EL (cell line): Measurements from ENCODE around the gene ARHGEF3.
"Not testable (repeated sequence)": the region's sequence is repeated elsewhere in the genome, so short reads cannot be mapped to it uniquely, and the experiment has no call there.

Experiments used
- DNase-seq: peaks from one replicate; pipeline ENCODE4 v3.0.0-alpha.2; 2016

ARHGEF3 gene

DNA sequence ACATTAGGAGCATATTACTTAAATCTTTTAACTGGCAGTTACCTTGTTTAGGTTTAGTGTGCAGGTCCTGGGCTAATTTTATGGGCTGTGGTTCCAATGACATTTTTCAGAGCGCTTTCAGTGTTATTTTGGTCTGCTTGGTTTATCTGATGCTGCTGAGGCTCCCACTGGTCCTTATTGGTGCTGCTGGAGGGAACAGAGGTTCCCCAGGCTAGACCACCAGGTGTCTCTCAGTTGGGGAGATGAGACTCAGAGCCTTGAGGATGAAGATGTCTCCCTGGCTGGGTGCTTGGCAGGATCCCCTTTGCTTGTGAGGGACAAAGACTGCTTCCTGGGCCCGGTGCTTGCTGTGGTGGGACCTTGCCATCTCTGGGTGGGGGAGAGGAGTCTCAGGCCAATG, 90.4 kb downstream of the ARHGEF3 start:
- no peak for DNase-seq

DNA sequence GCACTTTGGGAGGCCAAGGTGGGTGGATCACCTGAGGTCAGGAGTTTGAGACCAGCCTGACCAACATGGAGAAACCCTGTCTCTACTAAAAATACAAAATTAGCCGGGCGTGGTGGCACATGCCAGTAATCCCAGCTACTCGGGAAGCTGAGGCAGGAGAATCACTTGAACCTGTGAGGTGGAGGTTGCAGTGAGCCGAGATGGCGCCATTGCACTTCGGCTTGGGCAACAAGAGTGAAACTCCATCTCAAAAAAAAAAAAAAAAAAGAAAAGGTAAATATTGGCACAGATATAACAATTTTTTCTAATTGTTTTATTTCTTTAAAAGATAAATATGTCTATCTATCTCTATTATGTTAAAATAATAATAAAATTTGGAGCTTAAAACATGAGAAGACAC, 94.3 kb downstream of the ARHGEF3 start:
- not testable (repeated sequence) for DNase-seq

DNA sequence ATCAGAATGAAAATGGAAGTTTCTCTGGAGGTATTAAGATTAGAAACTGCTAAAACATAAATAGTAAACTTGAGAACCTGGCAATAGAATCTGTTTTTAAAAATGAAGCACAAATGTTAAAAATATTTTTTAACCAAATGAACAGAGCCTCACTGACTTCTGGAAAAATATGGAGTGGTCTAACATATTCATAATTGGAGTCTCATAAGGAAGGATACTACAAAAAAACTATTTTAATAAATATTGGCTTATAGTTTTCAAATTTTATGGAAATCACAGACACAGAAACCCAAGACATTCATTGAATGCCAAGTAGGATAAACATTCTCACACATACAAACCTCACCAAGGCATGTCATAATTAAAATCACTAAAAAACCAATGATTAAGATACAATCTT, 95.1 kb downstream of the ARHGEF3 start:
- DNase-seq, result no peak

- no peak for DNase-seq
Observed at GRCh38 chr3:56704706-56705105, 97.0 kb downstream of the ARHGEF3 start.

DNA sequence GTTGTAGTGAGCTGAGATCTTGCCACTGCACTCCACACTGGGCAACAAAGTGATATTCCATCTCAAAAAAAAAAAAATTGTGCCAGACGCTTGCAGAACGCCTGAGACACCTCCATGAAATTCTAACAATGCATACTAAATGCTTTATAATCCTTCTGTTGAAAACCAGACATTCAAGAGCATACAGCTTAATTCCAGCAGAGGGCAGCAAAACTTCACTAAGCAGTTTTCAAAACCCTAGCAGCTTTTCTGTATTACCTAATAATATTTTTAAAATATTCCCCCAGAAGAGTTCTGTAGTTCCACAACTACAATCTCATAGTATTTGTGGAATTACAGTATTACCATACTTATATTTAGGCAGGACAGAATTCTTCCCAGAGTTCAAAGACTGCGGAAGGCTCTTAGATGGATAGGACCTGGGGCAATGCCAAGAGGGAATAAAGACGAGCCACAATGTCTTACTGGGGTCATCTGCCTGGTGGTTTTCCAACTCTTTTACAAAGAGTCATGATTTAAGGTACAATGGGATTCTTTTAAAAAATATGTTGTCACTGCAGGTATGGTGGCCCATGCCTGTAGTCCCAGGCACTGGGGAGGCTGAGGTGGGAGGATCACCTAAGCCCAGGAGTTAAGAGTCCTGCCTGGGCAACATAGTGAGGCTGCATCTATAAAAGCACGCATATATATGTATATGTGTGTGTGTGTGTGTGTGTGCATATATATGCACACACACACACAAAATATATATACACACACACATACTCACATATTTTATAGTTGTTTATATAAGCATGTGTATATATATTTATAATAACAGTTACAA, 99.0 kb downstream of the ARHGEF3 start:
- peak; percentile 67 for DNase-seq

DNA sequence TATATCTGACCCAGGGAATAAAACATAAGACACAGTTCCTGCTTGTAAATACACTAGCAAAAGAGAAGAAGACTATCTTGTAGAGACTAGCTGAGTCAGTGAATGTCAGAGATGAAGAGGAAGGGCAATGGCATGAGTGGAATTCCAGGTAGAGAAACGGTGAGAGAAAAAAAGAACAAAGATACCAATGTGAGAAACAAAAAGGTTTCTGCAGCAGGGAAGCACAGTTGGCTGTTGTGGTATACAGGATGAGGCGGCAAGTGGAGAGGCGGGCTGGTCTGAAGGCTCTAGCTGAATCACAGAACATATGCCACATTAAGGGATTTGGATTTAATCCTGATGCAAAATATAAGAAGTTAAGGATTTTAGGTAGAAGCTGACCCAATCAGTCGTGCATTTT, 101.6 kb downstream of the ARHGEF3 start:
- no peak for DNase-seq

DNA sequence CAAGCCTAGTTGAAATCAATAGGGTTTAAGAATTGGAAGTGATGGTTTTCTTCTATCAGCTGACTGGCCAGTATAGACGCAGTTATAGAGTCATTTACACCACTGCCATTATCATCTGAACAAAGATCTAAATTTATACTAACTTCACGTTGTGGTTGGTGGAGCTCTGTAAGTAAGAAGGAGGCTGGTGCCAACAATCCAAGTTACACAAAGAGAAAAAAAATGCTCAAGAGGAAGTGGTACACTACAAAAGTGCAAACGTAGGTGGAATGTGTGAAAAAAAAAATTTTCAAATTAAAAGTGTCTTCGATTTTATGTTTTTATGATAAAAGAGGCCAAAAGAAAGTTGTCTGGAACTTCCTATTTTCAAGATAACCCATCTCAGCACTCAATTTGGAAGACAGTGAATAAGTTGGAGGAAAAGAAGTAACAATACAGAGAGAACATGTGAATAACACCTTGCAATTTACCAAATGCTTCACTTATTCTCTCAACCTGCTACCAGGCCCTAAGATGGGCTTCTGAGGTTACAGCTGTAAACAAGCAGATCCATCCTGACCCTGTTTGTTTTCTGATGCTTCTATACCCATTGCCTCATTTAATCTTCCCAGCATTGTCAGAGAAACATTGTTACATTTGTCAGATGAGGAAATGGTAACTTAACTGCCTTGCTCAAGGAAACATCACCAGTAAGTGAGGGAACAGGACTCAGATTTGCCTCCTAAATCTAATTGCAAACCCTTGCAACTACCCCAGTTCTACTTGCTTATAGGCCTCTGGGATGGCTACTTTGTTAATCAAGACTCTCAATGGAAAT, 106.7 kb downstream of the ARHGEF3 start:
- DNase-seq, result no peak

DNA sequence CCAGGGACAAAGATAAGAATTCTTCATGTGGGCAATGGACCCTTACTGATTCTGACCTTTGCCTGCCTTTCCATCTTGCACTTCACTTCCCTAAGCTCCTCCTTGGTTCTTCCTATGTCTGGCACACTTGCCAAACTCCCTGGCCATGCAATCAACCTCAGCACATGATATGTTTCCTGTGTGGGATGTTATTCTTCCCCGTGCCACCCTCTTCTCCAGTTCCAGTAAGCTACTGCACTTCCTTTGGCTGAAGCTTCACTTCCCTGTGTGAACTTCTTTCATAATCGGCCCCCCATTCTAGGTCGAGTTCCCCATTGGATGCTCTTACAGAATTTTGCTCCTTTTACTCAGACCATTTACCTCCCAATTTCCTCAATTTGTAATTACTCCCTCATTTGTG, 108.0 kb downstream of the ARHGEF3 start:
- no peak for DNase-seq

GRCh38 chr3:56692520-56693433, 109.0 kb downstream of the ARHGEF3 start:
- DNase-seq, result not testable (repeated sequence)

DNA sequence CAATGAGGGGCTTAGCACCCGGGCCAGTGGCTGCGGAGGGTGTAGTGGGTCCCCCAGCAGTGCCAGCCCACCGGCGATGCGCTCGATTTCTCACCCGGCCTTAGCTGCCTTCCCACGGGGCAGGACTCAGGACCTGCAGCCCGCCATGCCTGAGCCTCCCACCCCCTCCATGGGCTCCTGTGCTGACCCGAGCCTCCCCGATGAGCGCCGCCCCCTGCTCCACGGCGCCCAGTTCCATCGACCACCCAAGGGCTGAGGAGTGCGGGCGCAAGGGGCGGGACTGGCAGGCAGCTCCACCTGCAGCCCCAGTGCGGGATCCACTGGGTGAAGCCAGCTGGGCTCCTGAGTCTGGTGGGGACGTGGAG, 109.8 kb downstream of the ARHGEF3 start:
- DNase-seq, result not testable (repeated sequence)

DNA sequence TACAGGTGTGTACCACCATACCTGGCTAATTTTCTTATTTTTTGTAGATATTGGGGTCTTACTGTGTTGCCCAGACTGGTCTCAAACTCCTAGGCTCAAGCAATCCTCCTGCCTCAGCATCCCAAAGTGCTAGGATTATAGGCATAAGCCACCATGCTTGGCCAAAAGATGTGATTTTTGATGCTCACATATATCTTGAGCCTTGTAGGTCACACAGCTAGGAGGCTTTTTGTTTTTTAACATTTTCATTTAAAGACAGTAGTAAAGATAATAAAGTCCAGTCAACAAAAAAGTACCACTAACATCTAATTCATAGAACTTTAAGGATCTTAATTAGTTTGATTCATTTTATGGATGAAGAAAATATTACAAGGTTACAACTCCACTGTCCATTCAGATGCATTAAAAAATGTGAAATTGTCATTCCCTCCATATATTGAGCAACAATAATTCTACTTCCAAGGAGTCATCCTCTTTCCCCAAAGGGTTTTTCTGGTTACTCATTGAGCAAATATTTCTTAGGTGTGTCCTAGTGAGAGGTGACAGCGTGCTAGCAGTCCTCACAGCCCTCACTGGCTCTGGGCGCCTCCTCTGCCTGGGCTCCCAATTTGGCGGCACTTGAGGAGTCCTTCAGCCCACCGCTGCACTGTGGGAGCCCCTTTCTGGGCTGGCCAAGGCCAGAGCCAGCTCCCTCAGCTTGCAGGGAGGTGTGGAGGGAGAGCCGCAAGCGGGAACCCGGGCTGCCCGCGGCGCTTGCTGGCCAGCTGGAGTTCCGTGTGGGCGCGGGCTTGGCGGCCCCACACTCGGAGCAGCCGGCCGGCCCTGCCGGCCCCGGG, 110.4 kb downstream of the ARHGEF3 start:
- DNase-seq, result peak; percentile 21

DNA sequence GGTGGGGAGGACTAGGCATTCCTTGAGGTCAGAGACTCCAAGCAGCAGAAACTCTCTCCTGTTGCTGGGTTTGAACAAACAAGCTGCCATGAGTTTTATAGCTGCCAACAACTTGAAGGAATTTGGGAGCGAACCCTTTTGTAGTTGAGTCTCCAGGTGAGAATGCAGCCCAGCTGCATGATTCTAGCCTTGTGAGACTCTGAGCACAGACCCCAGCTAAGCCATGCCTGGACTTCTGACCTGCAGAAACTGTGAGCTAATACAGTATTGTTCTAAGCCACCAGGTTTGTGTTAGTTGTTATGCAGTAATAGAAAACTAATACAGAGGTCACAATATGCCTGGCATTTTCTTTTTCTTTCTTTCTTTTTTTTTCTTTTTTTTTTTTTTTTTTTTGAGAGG, 112.4 kb downstream of the ARHGEF3 start:
- DNase-seq, result no peak

DNA sequence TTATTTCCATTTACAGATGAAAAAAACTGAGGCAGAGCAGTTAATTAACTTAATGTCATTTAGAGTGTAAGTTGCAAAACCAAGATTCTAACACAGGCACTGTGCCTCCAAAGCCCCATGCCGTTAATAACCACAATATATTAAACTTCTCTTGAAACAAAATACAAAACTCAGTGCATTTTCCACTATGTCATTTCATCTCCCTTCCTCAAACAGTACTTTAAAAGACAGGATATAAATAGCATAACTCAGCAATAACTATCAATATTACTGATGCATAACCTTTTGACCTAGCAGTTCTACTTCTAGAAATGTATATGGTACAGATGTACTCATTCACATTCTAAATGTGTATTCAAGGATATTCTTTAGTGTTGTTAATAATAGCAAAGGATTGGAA, 113.6 kb downstream of the ARHGEF3 start:
- no peak for DNase-seq

- DNase-seq, result no peak
Observed at GRCh38 chr3:56684029-56684428, 117.7 kb downstream of the ARHGEF3 start.

DNA sequence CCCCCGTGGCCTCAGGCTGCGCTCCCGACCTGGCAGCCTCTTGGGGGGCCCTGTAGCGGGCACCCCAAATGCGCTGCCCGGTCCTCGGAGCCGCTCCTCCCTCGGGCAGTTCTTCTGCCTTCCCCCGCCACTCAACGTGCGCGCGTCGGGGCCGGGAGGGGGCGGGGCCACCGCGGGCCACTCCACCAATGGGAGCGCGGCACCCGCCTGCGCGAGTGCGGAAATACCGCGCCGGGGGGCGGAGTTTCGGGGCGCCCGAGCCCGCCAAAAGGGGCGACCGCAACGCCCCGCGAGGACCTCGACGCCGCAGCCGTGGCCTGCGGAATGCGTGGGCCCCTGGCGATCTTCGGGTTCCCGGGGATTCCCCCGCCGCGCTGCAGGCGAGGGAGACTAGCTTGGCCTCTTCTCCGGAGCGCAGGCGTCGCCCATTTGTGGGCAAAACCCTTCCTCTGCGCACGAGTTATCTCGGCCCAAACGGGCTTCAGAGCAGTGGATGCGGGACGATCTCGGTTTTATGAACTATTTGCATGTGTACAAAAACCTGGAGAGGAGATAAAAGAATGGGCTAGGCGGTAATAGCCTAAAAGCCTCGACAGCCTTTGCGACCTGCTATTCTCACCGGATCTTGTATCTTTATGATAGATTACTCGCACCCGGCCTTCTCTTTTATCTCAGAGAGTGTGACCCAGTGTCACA, 118.5 kb downstream of the ARHGEF3 start, which contains the start of gene TASOR:
TASOR (minus strand) TSS at position 144 of the 696 bp plus-strand sequence. CDS start 259 bp downstream, outside the sequence.
- DNase-seq, result peak; percentile 79

GRCh38 chr3:56682462-56683121, 119.2 kb downstream of the ARHGEF3 start:
- peak; percentile 77 for DNase-seq

- no peak for DNase-seq
Observed at GRCh38 chr3:56681984-56682461, 119.7 kb downstream of the ARHGEF3 start.

DNA sequence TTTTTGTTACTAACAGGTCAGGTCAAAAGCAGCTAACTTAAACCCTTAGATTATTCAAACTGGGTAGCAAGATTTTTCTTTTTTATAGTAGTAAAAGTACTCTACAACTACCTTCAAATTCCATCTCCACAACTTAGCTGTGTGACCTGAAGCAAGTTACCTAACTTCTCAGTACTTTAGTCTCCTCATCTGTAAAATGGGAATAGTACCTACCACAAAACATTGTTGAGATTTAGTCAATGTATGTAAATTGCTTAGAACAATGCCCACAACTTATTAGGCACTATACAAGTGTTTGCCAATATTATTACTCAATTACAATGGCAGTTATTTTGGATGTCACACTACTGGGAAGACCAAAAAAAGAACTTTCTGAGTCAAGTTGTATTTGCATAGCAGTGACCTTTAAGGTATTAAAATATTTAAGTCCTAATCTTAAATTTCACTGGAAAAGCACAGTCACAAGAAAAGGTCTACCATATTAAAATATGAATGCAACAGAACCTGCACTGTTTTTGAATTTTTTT, 121.6 kb downstream of the ARHGEF3 start:
- DNase-seq, result no peak
